DOHH2 (cell line): ENCODE results near the gene EXTL1.

Experiments used
- H3F3A ChIP-seq: fragments of 200-600 bp; sonication (generic), shearing (Covaris generic); 2 replicates; pipeline ENCODE4 v1.6.0; 2016; ENCODE audit warnings: antibody characterized with exemption, mild to moderate bottlenecking; ENCODE audit not compliant: control insufficient read depth, insufficient read depth
- H3K27ac ChIP-seq: fragments of 200-600 bp; sonication (generic); 2 replicates; pipeline ENCODE4 v1.5.1; 2014; ENCODE audit warnings: low read depth, mild to moderate bottlenecking, low read length, moderate library complexity
- H3K27me3 ChIP-seq: fragments of 200-600 bp; sonication (generic); 2 replicates; pipeline ENCODE4 v1.6.1; 2014; ENCODE audit warnings: mild to moderate bottlenecking, low read length, mixed read lengths; ENCODE audit not compliant: control insufficient read depth
- H3K36me3 ChIP-seq: fragments of 200-600 bp; sonication (generic); 2 replicates; pipeline ENCODE4 v1.6.1; 2014; ENCODE audit warnings: mild to moderate bottlenecking, low read length, moderate library complexity, mixed read lengths; ENCODE audit not compliant: control insufficient read depth
- H3K4me1 ChIP-seq: fragments of 200-600 bp; sonication (generic); 2 replicates; pipeline ENCODE4 v1.6.1; 2014; ENCODE audit warnings: mild to moderate bottlenecking, low read length, mixed read lengths; ENCODE audit not compliant: control insufficient read depth
- H3K4me2 ChIP-seq: fragments of 200-600 bp; sonication (generic); 2 replicates; pipeline ENCODE4 v1.6.0; 2014; ENCODE audit warnings: mild to moderate bottlenecking, low read length, moderate library complexity
- H3K4me3 ChIP-seq: fragments of 200-600 bp; sonication (generic); 2 replicates; pipeline ENCODE4 v1.5.1; 2014; ENCODE audit warnings: mild to moderate bottlenecking, low read length, mixed read lengths
- H3K79me2 ChIP-seq: fragments of 200-600 bp; sonication (generic); 2 replicates; pipeline ENCODE4 v1.6.1; 2014; ENCODE audit warnings: mild to moderate bottlenecking, low read length, mixed read lengths; ENCODE audit not compliant: control insufficient read depth
- H3K9me2 ChIP-seq: fragments of 200-600 bp; sonication (generic); replicated peaks from 2 replicates; pipeline ENCODE4 v1.6.1; 2014; ENCODE audit warnings: mild to moderate bottlenecking, low read length, mixed read lengths; ENCODE audit not compliant: control insufficient read depth
- H3K9me3 ChIP-seq: fragments of 200-600 bp; sonication (generic); 2 replicates; pipeline ENCODE4 v1.6.1; 2014; ENCODE audit warnings: antibody characterized with exemption, low read length, mixed read lengths; ENCODE audit not compliant: control insufficient read depth, insufficient read depth
- H4K20me1 ChIP-seq: fragments of 200-600 bp; sonication (generic); 2 replicates; pipeline ENCODE4 v1.6.0; 2014; ENCODE audit warnings: low read depth, mild to moderate bottlenecking, antibody characterized with exemption, low read length, moderate library complexity; ENCODE audit not compliant: control insufficient read depth, insufficient read depth
- EZH2phosphoT487 ChIP-seq: fragments of 200-600 bp; sonication (generic); IDR thresholded peaks from 2 replicates; pipeline ENCODE4 v1.6.1; 2017; ENCODE audit warnings: borderline replicate concordance, mild to moderate bottlenecking, antibody characterized with exemption, low read length, moderate library complexity, mixed read lengths
- TF ChIP-seq, protein P1 (sequence below): fragments of 200-600 bp; sonication (generic); IDR thresholded peaks from one replicate; pipeline ENCODE4 v1.5.1; 2014; ENCODE audit warnings: antibody characterized with exemption, mild to moderate bottlenecking, low read depth, low read length; ENCODE audit not compliant: poor library complexity, severe bottlenecking

Gene EXTL1

DNA sequence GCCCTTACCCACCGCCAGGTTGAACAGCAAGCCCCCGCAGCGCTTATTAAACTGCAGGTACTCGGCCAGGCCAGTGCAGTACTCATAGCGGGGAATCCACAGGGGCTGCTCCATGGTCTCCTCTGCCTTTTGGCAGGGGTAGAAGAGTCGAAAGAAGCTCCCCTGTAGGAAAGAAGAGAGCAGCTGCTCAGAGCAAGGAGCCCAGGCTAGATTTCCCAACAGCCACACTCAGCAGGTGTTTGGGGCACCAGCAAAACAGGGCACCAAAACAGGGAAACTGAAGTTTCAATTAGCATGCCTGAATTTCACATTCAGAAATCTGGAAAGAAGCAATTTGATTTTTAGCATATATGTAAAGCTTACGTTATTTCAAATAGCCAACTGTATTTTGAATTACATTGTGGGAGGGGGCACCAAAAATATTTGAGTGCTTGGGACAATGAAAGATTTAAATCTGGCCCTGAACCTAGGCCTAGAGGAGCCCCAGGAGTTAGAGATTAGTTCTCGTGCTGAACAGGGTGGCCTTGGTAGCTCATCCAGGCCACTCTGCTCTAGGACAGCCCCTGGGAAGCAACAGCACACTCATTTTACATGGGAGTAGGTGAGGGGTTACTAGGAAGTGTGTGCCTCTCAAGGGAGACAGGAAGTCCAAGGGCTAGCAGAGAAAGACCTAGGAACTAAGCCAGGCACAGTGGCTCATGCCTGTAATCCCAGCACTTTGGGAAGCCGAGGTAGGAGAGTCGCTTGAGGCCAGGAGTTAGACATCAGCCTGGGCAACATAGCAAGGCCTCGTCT lies 31.9 kb upstream of the EXTL1 start:
- Histone ChIP-seq H3K27ac (no peak overlapping the region), H3K4me1 (no peaks in the 10 kb centered on the region), H4K20me1 (no peaks in the 10 kb centered on the region), H3K27me3 (no peaks in the 10 kb centered on the region), H3K4me3 (no peak overlapping the region), H3K36me3 (0 out of 2 replicates have a peak, but pooled peaks cover 2% of the 10 kb centered on the region), H3K9me2 (no peaks in the 10 kb centered on the region), H3K4me2 (no peak overlapping the region), H3K9me3 (no peaks in the 10 kb centered on the region), H3F3A (no peaks in the 10 kb centered on the region), H3K79me2 (no peaks in the 10 kb centered on the region)
- TF ChIP-seq EZH2phosphoT487 = no peak
- TF ChIP-seq, protein P1, sequence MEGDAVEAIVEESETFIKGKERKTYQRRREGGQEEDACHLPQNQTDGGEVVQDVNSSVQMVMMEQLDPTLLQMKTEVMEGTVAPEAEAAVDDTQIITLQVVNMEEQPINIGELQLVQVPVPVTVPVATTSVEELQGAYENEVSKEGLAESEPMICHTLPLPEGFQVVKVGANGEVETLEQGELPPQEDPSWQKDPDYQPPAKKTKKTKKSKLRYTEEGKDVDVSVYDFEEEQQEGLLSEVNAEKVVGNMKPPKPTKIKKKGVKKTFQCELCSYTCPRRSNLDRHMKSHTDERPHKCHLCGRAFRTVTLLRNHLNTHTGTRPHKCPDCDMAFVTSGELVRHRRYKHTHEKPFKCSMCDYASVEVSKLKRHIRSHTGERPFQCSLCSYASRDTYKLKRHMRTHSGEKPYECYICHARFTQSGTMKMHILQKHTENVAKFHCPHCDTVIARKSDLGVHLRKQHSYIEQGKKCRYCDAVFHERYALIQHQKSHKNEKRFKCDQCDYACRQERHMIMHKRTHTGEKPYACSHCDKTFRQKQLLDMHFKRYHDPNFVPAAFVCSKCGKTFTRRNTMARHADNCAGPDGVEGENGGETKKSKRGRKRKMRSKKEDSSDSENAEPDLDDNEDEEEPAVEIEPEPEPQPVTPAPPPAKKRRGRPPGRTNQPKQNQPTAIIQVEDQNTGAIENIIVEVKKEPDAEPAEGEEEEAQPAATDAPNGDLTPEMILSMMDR = no peak

GRCh38 chr1:25990251-25990650 lies 31.3 kb upstream of the EXTL1 start:
- H3K27ac ChIP-seq = no peak overlapping the region
- no peak overlapping the region for H3K4me2 ChIP-seq
- no peaks in the 10 kb centered on the region for H3K79me2 ChIP-seq
- no peak for TF ChIP-seq EZH2phosphoT487
- TF ChIP-seq, protein P1 = no peak
- H3K4me1 ChIP-seq = no peaks in the 10 kb centered on the region
- H3K27me3 ChIP-seq = no peaks in the 10 kb centered on the region
- H3F3A ChIP-seq = no peaks in the 10 kb centered on the region
- H3K36me3 ChIP-seq = 0 out of 2 replicates have a peak, but pooled peaks cover 1% of the 10 kb centered on the region
- no peaks in the 10 kb centered on the region for H4K20me1 ChIP-seq
- H3K9me3 ChIP-seq = no peaks in the 10 kb centered on the region
- no peak overlapping the region for H3K4me3 ChIP-seq
- H3K9me2 ChIP-seq = no peaks in the 10 kb centered on the region

GRCh38 chr1:25990702-25991395 lies 30.7 kb upstream of the EXTL1 start:
- Histone ChIP-seq H3K4me2 (no peak overlapping the region), H3F3A (0 out of 2 replicates have a peak, but pooled peaks cover 2% of the 10 kb centered on the region), H3K4me3 (no peak overlapping the region), H3K9me3 (no peaks in the 10 kb centered on the region), H3K27me3 (no peaks in the 10 kb centered on the region), H3K4me1 (no peaks in the 10 kb centered on the region), H3K36me3 (no peaks in the 10 kb centered on the region), H3K27ac (no peak overlapping the region), H3K9me2 (no peaks in the 10 kb centered on the region), H3K79me2 (no peaks in the 10 kb centered on the region), H4K20me1 (no peaks in the 10 kb centered on the region)
- TF ChIP-seq, protein P1 = no peak
- TF ChIP-seq EZH2phosphoT487 = no peak
